Loucy (cell line): ENCODE data around the gene GRHL1.

Experiments used
- EZH2phosphoT487 ChIP-seq: fragments of 200-600 bp; IDR thresholded peaks from 2 replicates; pipeline ENCODE4 v1.6.1; 2018; ENCODE audit warnings: antibody characterized with exemption, mild to moderate bottlenecking, moderate library complexity, borderline replicate concordance
- TF ChIP-seq, protein P1 (sequence below): fragments of 200-600 bp; sonication (generic); conservative IDR thresholded peaks from 2 replicates; pipeline ENCODE4 v1.5.1; 2014; ENCODE audit warnings: mild to moderate bottlenecking, antibody characterized with exemption, low read length

DNA sequence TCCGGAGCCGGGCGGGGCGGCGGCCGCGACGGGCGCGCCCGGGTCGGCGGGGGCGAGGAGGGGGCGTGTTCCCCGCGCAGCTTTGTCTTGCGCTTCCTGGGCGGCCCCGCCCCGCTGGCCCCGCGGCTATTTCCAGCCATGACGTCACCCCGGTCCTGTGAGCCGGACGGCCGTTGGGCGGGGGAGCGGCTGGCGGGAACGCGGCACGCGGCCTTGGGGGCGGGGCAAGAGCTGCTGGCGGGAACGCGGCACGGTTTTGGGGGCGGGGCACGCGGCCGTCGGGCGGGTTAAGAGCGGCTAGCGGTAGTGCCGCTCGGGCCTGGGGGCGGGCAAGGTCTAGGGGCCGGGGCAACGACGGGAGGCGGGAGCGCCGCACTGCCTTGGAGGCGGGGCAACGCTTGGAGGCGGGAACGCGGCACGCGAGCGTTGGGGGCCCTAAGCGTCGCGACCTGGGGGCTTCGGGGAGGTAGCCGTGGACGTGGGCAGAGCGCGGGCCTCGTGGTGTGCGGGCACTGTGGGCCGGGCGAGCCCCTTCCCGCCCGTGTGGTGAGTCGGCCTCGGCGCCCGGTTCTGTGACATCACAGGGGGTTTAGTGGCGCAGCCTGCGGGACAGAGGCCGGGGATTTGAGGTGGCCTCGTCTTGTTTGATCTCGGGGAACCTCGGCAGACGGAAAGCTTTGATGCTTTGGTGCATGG is 92.6 kb downstream of the GRHL1 start:
- TF ChIP-seq, protein P1, sequence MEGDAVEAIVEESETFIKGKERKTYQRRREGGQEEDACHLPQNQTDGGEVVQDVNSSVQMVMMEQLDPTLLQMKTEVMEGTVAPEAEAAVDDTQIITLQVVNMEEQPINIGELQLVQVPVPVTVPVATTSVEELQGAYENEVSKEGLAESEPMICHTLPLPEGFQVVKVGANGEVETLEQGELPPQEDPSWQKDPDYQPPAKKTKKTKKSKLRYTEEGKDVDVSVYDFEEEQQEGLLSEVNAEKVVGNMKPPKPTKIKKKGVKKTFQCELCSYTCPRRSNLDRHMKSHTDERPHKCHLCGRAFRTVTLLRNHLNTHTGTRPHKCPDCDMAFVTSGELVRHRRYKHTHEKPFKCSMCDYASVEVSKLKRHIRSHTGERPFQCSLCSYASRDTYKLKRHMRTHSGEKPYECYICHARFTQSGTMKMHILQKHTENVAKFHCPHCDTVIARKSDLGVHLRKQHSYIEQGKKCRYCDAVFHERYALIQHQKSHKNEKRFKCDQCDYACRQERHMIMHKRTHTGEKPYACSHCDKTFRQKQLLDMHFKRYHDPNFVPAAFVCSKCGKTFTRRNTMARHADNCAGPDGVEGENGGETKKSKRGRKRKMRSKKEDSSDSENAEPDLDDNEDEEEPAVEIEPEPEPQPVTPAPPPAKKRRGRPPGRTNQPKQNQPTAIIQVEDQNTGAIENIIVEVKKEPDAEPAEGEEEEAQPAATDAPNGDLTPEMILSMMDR = no peak
- TF ChIP-seq EZH2phosphoT487 = no peak
